Activated CD4-positive, CD25-positive, alpha-beta regulatory T cell treated with anti-CD3 and anti-CD28 coated beads, Interleukin-2, amount 50 U/mL, for 72 hours (primary cell): ENCODE data around the gene ZNF235.
"Not testable (repeated sequence)": the region's sequence is repeated elsewhere in the genome, so short reads cannot be mapped to it uniquely, and the experiment has no call there.

Experiments used
- DNase-seq: peaks from one replicate; pipeline ENCODE4 v3.0.0; 2021

Gene ZNF235

GRCh38 chr19:44304659-44305193, at the start of gene ZNF235:
ZNF235 (minus strand) TSS chr19:44305025; CDS start chr19:44303404, 1,621 bp downstream.
- DNase-seq: peak; percentile 64

GRCh38 chr19:44346556-44346955, 41.7 kb upstream of the ZNF235 start:
- no peak for DNase-seq

DNA sequence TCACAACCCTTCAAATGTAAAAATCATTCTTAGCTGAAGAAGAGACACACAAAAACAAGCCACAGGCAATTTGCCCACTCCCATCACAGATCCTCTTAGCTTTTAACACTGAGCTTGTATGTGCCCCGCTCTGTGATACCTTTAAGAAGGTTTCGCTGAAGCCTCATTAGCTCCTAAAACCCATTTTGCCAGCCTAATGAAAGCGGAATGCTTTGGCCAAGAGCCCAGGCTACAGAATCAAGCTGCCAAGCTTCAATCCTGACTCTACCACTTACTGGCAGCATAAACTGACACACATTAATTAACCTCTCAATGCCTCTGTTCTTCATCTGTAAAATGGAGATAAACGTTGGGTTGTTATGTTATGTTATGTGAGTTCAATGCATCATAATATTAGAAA, 41.1 kb upstream of the ZNF235 start:
- no peak for DNase-seq

GRCh38 chr19:44344255-44344654, 39.4 kb upstream of the ZNF235 start:
- no peak for DNase-seq

DNA sequence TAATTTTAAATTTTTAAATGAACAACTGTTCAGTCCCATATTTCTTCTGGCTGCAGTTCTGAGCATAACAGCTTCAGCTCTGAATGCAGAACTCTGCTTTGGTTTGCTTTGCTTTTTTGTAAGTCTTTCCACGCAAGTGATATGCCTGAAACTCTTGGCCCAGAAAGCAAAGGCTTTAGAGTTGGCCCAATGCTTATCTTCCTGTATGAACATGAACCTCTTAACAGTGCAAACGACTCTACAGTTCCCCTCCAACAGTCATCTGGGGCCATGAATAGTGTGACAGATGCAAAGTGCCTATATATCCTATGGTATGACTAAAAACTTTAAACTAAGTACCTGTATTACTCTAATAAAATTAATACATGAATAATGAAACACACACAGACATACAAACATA, 37.0 kb upstream of the ZNF235 start:
- DNase-seq: no peak

DNA sequence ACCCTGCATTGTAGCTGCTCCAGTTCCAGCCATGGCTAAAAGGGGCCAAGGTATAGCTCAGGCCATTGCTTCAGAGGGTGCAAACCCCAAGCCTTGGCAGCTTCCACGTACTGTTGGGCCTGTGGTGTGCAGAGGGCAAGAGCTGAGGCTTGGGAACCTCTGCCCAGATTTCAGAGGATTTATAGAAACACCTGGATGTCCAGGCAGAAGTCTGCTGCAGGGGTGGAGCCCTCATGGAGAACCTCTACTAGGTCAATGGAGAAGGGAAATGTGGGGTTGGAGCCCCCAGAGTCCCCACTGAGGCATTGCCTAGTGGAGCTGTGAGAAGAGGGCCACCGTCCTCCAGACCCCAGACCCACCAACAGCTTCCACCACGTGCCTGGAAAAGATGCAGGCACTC, 29.8 kb upstream of the ZNF235 start:
- DNase-seq: not testable (repeated sequence)

DNA sequence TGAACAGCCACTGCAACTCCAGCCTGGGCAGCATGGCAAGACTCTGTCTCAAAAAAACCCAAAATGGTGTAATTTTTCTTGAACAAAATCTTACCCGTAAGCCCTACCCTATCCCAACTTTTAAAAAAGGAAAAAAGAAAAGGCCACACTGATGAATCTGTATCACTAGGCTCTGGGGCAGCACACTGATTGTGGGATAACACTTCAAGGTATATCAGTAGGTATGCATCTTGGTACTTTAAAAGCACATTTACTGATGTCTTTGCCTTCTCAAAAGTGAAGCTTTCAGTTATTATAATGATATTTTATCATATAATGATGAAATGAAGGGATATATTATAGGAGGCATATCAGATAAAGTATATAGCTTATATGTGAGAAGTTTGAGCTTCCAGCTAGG, 27.3 kb upstream of the ZNF235 start:
- no peak for DNase-seq

DNA sequence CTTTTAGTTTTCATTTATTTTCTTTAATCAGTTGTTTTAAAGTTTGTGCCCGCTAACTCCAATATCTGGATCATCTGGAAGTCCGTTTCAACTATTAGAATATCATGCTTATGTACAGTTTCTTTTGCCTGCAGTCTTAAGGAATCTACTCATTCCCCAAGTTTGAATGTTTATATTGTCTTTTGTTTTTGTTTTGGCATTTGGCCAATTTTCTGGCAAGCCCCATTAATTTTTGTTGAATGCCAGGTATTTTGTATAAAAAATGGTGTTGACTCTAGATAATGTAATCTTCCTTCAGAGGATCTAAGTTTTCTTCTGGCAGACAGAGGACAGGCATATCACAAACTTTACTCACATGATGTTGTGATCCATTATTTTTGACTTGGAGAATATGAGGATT, 11.1 kb upstream of the ZNF235 start:
- no peak for DNase-seq

- DNase-seq: no peak
Measured at GRCh38 chr19:44313231-44313630, 8.4 kb upstream of the ZNF235 start.

GRCh38 chr19:44308011-44308410, 3.2 kb upstream of the ZNF235 start:
- DNase-seq: no peak

DNA sequence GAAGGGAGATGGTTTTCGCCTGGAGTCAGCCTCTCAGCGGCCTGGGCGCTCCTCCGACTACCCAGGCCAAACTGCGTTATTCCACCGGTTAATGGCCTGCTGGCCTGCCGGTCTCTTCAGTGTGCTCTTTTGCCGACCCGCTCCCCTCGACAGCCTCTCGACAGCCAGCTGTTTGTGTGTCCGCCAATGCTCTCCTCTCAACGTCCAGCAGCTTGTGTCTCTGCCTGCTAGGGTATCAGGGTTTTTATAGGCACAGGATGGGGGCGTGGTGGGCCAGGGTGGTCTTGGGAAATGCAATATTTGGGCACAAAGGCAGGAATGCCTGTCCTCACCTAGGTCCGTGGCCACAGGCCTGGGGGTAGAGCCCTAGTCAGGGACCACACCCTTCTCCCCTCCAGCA, 1.5 kb upstream of the ZNF235 start:
- DNase-seq: no peak

DNA sequence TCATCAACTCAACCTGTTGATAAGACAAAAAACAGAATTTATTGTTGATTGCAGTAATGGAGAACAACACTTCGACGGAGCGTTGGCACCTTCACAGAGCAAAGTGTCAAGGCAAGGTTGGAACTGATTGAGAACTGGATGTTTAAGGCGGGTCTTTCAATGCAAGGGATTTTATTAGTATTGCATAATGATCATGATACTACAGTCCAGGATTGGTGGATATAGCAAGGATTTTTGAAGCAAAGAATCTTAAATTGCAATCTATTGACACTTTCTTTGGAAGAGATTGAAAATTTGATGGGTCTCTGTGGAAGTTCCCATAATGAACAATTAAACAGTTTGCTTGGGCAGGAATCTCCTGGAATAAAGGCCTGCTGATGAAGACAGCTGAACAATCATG, 632 bp upstream of the ZNF235 start:
- DNase-seq: no peak

GRCh38 chr19:44303976-44304568, 753 bp downstream of the ZNF235 start:
- no peak for DNase-seq

- DNase-seq: no peak
Measured at GRCh38 chr19:44303320-44303719, 1.5 kb downstream of the ZNF235 start.

DNA sequence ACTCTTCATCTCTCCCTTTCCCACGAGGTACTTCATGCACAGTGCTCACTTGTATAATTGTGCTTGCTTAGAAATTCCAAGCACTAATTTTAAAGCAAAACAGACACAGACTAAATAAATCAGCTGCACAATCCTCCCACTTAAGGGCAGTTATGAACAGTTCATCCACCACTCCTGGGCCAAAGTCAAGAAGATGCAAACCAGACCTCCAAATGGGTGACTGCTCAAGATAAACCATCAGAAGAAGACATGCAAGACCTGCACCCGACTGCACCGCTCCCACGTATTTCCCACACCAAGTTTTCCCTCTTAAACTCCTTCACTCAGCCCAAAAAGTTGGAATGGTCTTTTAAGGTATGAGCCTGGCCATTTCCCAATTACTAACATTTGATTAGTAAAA, 19.9 kb downstream of the ZNF235 start:
- no peak for DNase-seq

DNA sequence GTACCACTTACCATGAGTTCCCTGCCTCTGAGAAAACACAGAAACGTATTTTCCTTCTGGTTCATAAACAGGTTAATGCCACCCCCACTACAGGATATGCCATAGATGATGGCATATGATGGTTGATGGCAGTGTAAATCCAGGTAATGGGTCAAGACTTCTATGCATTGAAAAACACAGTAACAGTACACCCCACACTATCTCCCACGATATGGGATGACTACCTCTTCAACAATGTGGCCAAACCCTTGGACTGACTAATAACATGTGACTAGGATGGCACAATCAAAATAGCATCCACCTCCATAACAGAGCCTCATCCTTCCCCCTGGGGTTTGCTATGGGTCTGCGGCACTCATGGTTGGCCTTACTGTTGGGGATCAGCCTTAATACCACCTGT, 22.0 kb downstream of the ZNF235 start:
- DNase-seq: no peak

DNA sequence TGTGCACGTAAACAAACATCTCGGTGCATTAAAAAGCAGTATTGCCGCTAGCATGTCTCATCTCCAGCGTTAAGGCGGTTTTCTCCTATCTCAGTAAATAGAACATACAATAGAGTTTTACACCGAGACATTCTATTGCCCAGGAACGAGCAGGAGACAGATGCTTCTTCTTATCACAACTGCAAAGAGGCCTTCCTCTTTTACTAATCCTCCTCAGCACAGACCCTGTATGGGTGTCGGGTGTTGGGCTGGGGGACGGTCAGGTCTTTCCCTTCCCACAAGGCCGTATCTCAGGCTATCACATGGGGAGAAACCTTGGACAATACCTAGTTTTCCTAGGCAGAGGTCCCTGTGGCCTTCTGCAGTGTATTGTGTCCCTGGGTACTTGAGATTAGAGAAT, 23.9 kb downstream of the ZNF235 start:
- no peak for DNase-seq

DNA sequence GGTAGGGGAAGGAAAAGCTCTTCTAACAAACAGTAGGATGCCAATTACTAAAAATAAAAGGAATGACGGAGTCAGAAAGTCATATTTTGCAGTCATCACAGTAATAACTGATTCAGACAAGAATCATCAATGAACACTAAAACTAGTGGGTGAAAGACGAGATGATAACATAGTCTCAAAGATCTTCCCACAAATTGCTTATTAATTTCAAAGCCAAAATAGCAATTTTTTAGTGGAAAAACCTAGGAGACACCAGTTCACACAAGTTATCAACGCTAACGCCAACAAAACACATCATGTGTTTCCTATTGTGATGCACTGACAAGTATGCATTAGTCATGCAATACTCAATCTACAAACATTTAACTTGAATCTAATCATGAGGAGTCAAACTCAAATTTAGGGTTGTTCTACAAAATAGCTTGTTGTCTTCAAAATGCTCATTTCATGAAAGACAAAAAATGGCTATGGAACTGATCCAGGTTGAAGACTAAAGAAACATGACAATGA, 26.6 kb downstream of the ZNF235 start:
- no peak for DNase-seq

DNA sequence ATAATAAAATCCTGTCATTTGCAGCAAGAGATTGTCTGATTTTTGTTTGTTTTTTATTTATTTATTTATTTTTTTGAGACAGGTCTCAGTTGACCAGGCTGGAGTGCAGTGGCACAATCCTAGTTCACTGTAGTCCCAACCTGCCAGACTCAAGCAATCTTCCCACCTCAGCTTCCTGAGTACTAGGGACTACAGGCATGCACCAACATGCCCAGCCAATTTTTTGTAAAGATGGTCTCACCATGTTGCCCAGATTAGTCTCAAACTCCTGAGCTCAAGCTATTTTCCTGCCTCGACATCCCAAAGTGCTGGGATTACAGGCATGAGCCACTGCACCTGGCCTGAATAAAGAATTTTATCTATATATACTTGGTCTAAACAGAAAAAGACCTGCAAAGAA, 27.5 kb downstream of the ZNF235 start:
- no peak for DNase-seq

- no peak for DNase-seq
Measured at GRCh38 chr19:44260695-44261446, 44.0 kb downstream of the ZNF235 start.

GRCh38 chr19:44260343-44260681, 44.5 kb downstream of the ZNF235 start:
- DNase-seq: no peak

GRCh38 chr19:44258835-44259413, 45.9 kb downstream of the ZNF235 start:
- no peak for DNase-seq

DNA sequence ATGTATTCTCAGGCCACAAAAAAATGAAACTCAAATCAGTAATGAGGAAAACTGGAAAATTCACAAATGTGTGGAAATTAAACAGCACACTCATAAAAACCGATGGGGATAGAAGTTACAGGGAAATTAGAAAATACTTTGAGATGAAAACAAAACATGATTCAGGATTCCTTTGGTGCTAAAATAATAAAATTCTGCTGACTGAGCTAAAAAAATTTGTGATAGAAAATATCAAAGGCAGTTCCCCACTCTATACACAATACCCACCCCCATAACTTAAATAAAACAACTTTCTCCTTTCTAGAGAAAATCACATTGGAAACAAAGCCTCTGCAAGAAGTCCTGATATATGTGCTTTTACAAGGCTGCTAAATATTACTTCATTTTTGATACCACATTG, 46.7 kb downstream of the ZNF235 start:
- DNase-seq: no peak
